IPS-18c (cell line): Measurements from ENCODE around the gene TLCD4.
"Not testable (repeated sequence)": the region's sequence is repeated elsewhere in the genome, so short reads cannot be mapped to it uniquely, and the experiment has no call there.

Experiments used
- H3K4me3 ChIP-seq: 2 replicates; pipeline ENCODE4 v1.7.0; 2013; ENCODE audit warnings: low read depth, mild to moderate bottlenecking, low read length, moderate library complexity; ENCODE audit not compliant: insufficient read depth
- H3K9me3 ChIP-seq: one replicate; pipeline ENCODE4 v1.6.1; 2013; ENCODE audit warnings: mild to moderate bottlenecking, low read length, moderate library complexity; ENCODE audit not compliant: control insufficient read depth, insufficient read depth

Gene TLCD4

GRCh38 chr1:95124342-95124741 is 7.2 kb downstream of the TLCD4 start:
- Histone ChIP-seq H3K4me3 (no peak overlapping the region), H3K9me3 (no peaks in the 10 kb centered on the region)

- H3K4me3 ChIP-seq = no peak overlapping the region; the same call in 1 of the 2 replicates
- H3K9me3 ChIP-seq = no peaks in the 10 kb centered on the region
Observed at GRCh38 chr1:95126366-95126765, 9.2 kb downstream of the TLCD4 start.

DNA sequence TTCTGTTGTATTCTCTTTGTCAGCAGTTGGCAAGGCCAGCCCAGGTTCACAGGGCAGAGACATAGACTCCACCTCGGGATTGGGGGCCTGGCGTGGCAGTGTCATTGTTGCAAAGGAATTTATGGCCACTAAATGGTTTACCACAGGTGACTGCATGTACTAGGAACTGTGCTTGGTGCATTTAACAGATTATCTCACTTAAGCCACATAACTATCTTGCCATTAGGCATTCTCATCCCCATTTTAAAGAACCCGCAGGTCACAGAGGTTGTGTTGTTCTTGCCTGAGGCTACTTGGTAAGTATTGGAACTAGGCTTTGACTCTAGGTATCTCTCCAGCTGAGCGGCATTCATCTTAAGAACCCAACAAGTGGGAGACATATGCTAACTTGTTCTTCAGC is 9.7 kb downstream of the TLCD4 start:
- Histone ChIP-seq H3K9me3 (no peaks in the 10 kb centered on the region), H3K4me3 (no peak overlapping the region)

- H3K9me3 ChIP-seq = no peaks in the 10 kb centered on the region
- H3K4me3 ChIP-seq = no peak overlapping the region
Observed at GRCh38 chr1:95127380-95127779, 10.2 kb downstream of the TLCD4 start.

DNA sequence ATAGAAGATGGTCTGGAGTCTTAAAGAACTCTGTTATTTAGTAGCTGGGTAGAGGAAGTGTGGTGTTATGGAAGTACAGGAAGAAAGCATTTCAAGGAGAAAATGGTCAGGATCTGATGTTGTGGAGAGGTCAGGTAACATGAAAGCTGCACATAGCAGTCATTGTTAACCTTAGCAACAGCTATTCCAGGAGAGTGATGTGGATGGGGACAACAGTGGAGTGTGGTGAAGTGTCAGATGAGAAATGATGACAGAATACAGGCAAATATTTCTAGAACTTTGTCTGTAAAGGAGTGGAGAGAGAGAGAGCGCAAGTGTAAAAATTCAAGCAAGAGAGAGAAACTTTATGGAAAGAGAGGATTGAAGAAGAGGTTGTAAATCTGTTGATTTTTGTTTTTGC is 15.6 kb downstream of the TLCD4 start:
- H3K4me3 ChIP-seq = no peak overlapping the region
- no peaks in the 10 kb centered on the region for H3K9me3 ChIP-seq

DNA sequence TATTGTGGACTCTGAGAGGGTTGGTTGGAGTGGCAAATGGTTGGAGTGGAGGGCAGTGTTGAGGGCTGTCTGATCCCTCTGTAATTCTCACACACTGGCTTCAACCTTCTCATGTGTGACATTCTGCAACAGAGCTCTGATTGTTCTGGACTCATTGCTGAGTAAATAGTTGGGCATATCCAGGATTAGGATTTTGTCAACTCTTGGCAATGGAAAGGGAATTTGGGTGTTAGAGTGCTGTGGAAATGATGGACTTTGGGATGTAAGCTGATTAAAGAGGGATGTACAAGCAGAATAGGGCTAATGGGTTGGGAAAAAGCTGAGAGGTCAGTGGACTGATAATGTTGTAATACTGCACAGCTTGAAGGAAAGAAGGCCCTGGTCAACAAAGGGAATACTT is 16.5 kb downstream of the TLCD4 start:
- Histone ChIP-seq H3K9me3 (no peaks in the 10 kb centered on the region), H3K4me3 (no peak overlapping the region)

- Histone ChIP-seq H3K9me3 (no peaks in the 10 kb centered on the region), H3K4me3 (no peak overlapping the region)
Observed at GRCh38 chr1:95138223-95138622, 21.1 kb downstream of the TLCD4 start.

DNA sequence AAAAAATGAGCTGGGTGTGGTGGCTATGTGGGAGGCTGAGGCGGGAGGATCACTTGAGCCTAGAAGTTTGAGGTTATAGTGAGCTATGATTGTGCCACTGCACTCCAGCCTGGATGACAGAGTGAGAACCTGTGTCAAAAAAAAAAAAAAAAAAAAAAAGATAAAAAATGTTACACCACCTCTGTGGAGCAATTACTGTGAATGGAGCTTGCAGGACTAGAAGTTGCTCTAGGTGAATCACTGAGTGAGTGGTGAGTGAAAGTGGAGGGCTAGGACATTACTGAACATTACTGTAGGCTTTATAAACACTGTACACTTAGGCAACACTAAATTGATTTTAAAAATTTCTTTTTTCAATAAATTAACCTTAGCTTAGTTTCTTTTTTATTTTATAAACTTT is 21.9 kb downstream of the TLCD4 start:
- H3K4me3 ChIP-seq = no peak overlapping the region
- H3K9me3 ChIP-seq = no peaks in the 10 kb centered on the region

GRCh38 chr1:95140791-95141190 is 23.6 kb downstream of the TLCD4 start:
- Histone ChIP-seq H3K4me3 (no peak overlapping the region), H3K9me3 (no peaks in the 10 kb centered on the region)

DNA sequence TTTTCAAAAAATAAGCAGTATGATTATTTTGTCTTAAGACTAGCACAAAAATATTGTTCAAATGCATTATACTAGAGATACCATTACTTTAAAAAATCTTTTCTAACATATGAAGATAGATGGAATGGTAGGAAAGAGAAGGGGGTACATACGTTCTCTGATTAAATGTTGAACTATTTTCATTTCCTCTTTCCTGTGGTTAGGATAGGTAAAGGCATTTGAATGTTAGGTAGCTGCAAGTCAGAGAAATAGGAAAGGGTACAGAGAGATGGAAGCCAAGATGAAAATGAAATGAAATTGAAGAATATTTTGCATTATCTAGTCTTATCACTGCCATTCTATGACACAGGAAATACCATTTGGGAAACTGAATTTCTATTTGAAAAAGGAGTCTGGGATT is 28.3 kb downstream of the TLCD4 start:
- Histone ChIP-seq H3K9me3 (no peaks in the 10 kb centered on the region), H3K4me3 (no peak overlapping the region)

DNA sequence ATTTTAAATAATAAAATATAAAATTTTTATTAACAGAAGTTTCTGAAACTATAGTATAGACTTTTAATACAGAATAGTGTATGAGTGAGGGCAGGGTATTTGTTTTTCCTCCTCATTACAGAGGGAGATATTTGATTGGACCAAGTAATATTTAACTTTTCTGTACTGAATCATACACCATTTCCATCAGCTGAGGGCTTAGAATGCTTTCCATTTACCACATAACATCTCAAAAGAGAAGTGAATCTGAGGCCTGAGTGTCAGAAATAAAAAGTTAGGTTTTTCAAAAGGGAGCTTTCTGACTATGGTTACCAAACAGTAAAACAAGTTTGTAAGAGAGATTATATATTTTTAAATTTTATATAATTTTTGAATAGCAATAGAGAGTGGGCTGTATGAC is 29.5 kb downstream of the TLCD4 start:
- H3K4me3 ChIP-seq = no peak overlapping the region
- no peaks in the 10 kb centered on the region for H3K9me3 ChIP-seq

GRCh38 chr1:95154096-95154495 is 36.9 kb downstream of the TLCD4 start:
- Histone ChIP-seq H3K9me3 (no peaks in the 10 kb centered on the region), H3K4me3 (no peak overlapping the region)

DNA sequence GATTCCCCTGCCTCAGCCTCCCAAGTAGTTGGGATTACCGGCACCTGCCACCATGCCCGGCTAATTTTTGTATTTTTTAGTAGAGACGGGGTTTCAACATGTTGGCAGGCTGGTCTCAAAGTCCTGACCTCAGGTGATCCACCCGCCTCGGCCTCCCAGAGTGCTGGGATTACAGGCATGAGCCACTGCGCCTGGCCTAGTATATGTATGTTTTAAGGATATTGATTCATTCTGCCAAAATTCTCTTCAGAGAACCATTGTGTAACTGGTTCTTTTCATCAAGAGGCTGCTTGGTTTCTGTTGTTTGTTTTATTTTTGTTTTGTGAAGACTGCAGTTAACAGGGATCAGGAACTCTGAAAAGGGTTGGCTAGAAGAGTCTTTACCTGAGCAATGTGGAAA is 48.4 kb downstream of the TLCD4 start:
- H3K9me3 ChIP-seq, H3K4me3 ChIP-seq: not testable (repeated sequence)
